Hepatocyte (in vitro differentiated cells): ENCODE measurements around the gene PLCB4.

Source experiments
- CTCF ChIP-seq: fragments of 200-600 bp; sonication (generic); IDR thresholded peaks from 2 replicates; pipeline ENCODE4 v1.5.1; 2016; ENCODE audit warnings: antibody characterized with exemption, mild to moderate bottlenecking; ENCODE audit not compliant: poor library complexity
- EZH2 ChIP-seq: fragments of 200-600 bp; sonication (generic); IDR thresholded peaks from 2 replicates; pipeline ENCODE4 v1.6.1; 2016; ENCODE audit warnings: antibody characterized with exemption, mild to moderate bottlenecking, borderline replicate concordance
- EZH2phosphoT487 ChIP-seq: fragments of 200-600 bp; sonication (generic); IDR thresholded peaks from one replicate; pipeline ENCODE4 v1.6.1; 2018; ENCODE audit warnings: antibody characterized with exemption, mild to moderate bottlenecking, low read depth, moderate library complexity; ENCODE audit not compliant: unreplicated experiment, severe bottlenecking

- TF ChIP-seq CTCF (no peak), EZH2phosphoT487 (no peak), EZH2 (no peak)
Measured at GRCh38 chr20:9260027-9260426, 191.1 kb downstream of the PLCB4 start.
